Sigmoid colon (tissue), 7 donors: ENCODE results near the gene MFSD6. TPM values are rescaled to one million over a fixed set of nuclear protein-coding genes. Genes with fewer than 3 reads are reported as not detected.

ENCODE experiments used
- DNase-seq: peaks from one replicate; pipeline ENCODE4 v3.0.0-alpha.2; 2019
- H3K27ac ChIP-seq, 4 donors: fragments of 200-600 bp; sonication (generic); one replicate each; pipeline ENCODE4 v1.5.1; 2016 to 2019; ENCODE audit warnings: mild to moderate bottlenecking in 1 of 4
- H3K27me3 ChIP-seq, 3 donors: fragments of 200-600 bp; sonication (generic); one replicate each; pipeline ENCODE4 v1.5.1; 2019; ENCODE audit warnings: mild to moderate bottlenecking in 1 of 3
- H3K36me3 ChIP-seq, 4 donors: fragments of 200-600 bp; sonication (generic); one replicate each; pipeline ENCODE4 v1.5.1; 2016 to 2019
- H3K4me1 ChIP-seq, 4 donors: fragments of 200-600 bp; sonication (generic); one replicate each; pipeline ENCODE4 v1.5.1; 2017 to 2019
- H3K4me3 ChIP-seq, 4 donors: fragments of 200-600 bp; sonication (generic); one replicate each; pipeline ENCODE4 v1.5.1; 2017 to 2019; ENCODE audit warnings: mild to moderate bottlenecking in 2 of 4, moderate library complexity in 1 of 4
- H3K9me3 ChIP-seq, 4 donors: fragments of 200-600 bp in 3 of 4; sonication (generic) in 3 of 4; one replicate each; pipeline versions ENCODE4 v1.5.1 to v1.6.1; 2013 to 2019
- CTCF ChIP-seq, 4 experiments: fragments of 450-650 bp in 3 of 4; fragments of 200-600 bp in 1 of 4; IDR thresholded peaks; one replicate each; pipeline ENCODE4 v1.5.1; 2016 to 2019; ENCODE audit warnings: antibody characterized with exemption in 4 of 4, mild to moderate bottlenecking in 3 of 4, moderate library complexity in 2 of 4
- EP300 ChIP-seq, 4 donors: sonication (generic); formaldehyde crosslinking; IDR thresholded peaks; one replicate each; pipeline ENCODE4 v1.6.1; 2017; ENCODE audit warnings: antibody characterized with exemption in 4 of 4
- POLR2A ChIP-seq, 2 donors: fragments of 450-650 bp; IDR thresholded peaks; one replicate each; pipeline ENCODE4 v1.6.1; 2016; ENCODE audit warnings: antibody characterized with exemption in 2 of 2, mild to moderate bottlenecking in 2 of 2, moderate library complexity in 2 of 2
- POLR2AphosphoS5 ChIP-seq, 4 donors: sonication (generic); formaldehyde crosslinking; IDR thresholded peaks; one replicate each; pipeline ENCODE4 v1.6.1; 2017; ENCODE audit warnings: antibody characterized with exemption in 4 of 4
- WGBS, 2 donors: extraction: QIAGEN DNeasy Blood & Tissue Kit; methylation state at CpG; one replicate each; pipeline ENCODE4 v1.1.7; 2013; 5-methylcytosine and 5-hydroxymethylcytosine counted together
- intact Hi-C: fragments of 100-400 bp; cut with DNase I; formaldehyde crosslinking; loops from one replicate; pipeline ENCODE4 v1.15.1; 2023
- polyA plus RNA-seq, 3 donors: library from polyadenylated mRNA; stranded (reverse); fragments of 200-250 nt; gene quantifications; one replicate each; pipeline ENCODE4 v1.2.3, GENCODE V29; 2013
- total RNA-seq, 4 donors: library from RNA; depleted of rRNA; stranded (reverse); fragments of >200 nt; gene quantifications; one replicate each; pipeline ENCODE4 v1.1.0, GENCODE V29; 2016
- donor health status: healthy with polysubstance abuse.
- donor health status: Bipolar disorder and iron deficiency.
- donor health status: healthy.

The MFSD6 gene
- total and polyA plus RNA-seq, 7 donors: 8.4 to 87.5 (median 46.7) TPM

- TF ChIP-seq POLR2A (IDR thresholded peaks at IDR 0.05) (peak in 1 of 2 donors; percentile 16), POLR2AphosphoS5 (IDR thresholded peaks at IDR 0.05) (peak in 3 of 4 donors; percentile 31 to 72 (median 44)), EP300 (IDR thresholded peaks at IDR 0.05) (no peak), CTCF (IDR thresholded peaks at IDR 0.05) (no peak)
- intact Hi-C loops: loop anchor here (2.0 to 5.0 kb wide), 4 partner anchors 60 to 239 kb away; partner anchors contain the start of gene NAB1
- H3K9me3 ChIP-seq: no peaks in the 10 kb centered on the region
- H3K27me3 ChIP-seq: no peaks in the 10 kb centered on the region
- H3K27ac ChIP-seq: peak overlapping the region; percentile 79 to 88 (median 80)
- no peaks in the 10 kb centered on the region for H3K36me3 ChIP-seq
- DNase-seq: peak; percentile 73
- WGBS, 2 donors: 1% methylated on average over 54 of the region's 54 CpGs
- peak overlapping the region; percentile 75 to 98 (median 82) for H3K4me3 ChIP-seq
- H3K4me1 ChIP-seq: peaks cover 0 to 26% (median 17%) of the 10 kb centered on the region in 4 donors
Observed at GRCh38 chr2:190408538-190409271, 550 bp downstream of the MFSD6 start.

- peak overlapping the region in 2 of 4 donors; percentile 80 to 81 for H3K27ac ChIP-seq
- H3K27me3 ChIP-seq: no peaks in the 10 kb centered on the region
- H3K4me1 ChIP-seq: peaks cover 0 to 27% (median 18%) of the 10 kb centered on the region in 4 donors
- TF ChIP-seq POLR2A (IDR thresholded peaks at IDR 0.05) (no peak), POLR2AphosphoS5 (IDR thresholded peaks at IDR 0.05) (no peak), EP300 (IDR thresholded peaks at IDR 0.05) (no peak), CTCF (IDR thresholded peaks at IDR 0.05) (no peak)
- intact Hi-C loops: loop anchor here (2.0 to 5.0 kb wide), 4 partner anchors 59 to 238 kb away; partner anchors contain the start of gene NAB1
- no peaks in the 10 kb centered on the region for H3K36me3 ChIP-seq
- DNase-seq: no peak
- no peaks in the 10 kb centered on the region for H3K9me3 ChIP-seq
- no peak overlapping the region for H3K4me3 ChIP-seq
- 13 to 43% methylated on average over 2 of the region's 2 CpGs for WGBS, 2 donors
Observed at GRCh38 chr2:190409616-190410015, 1.5 kb downstream of the MFSD6 start.

GRCh38 chr2:190410166-190410565, 2.0 kb downstream of the MFSD6 start:
- TF ChIP-seq POLR2A (IDR thresholded peaks at IDR 0.05): no peak
- no peak for TF ChIP-seq POLR2AphosphoS5 (IDR thresholded peaks at IDR 0.05)
- TF ChIP-seq EP300 (IDR thresholded peaks at IDR 0.05): no peak
- TF ChIP-seq CTCF (IDR thresholded peaks at IDR 0.05): no peak
- DNase-seq: no peak
- Histone ChIP-seq H3K4me3 (no peak overlapping the region), H3K36me3 (no peaks in the 10 kb centered on the region), H3K4me1 (peaks cover 0 to 27% (median 18%) of the 10 kb centered on the region in 4 donors), H3K27me3 (no peaks in the 10 kb centered on the region), H3K9me3 (no peaks in the 10 kb centered on the region), H3K27ac (no peak overlapping the region)
- intact Hi-C loops: no loop called here
- 90 to 91% methylated on average over 3 of the region's 3 CpGs for WGBS, 2 donors

- Histone ChIP-seq H3K27ac (no peak overlapping the region), H3K9me3 (no peaks in the 10 kb centered on the region), H3K27me3 (no peaks in the 10 kb centered on the region), H3K4me1 (peaks cover 0 to 35% (median 16%) of the 10 kb centered on the region in 4 donors), H3K36me3 (no peaks in the 10 kb centered on the region), H3K4me3 (no peak overlapping the region)
- intact Hi-C loops: no loop called here
- 50 to 67% methylated on average over 3 of the region's 3 CpGs for WGBS, 2 donors
- TF ChIP-seq CTCF (IDR thresholded peaks at IDR 0.05): no peak
- no peak for TF ChIP-seq POLR2AphosphoS5 (IDR thresholded peaks at IDR 0.05)
- TF ChIP-seq POLR2A (IDR thresholded peaks at IDR 0.05): no peak
- no peak for TF ChIP-seq EP300 (IDR thresholded peaks at IDR 0.05)
- DNase-seq: no peak
Observed at GRCh38 chr2:190412966-190413365, 4.8 kb downstream of the MFSD6 start.
